SK-N-SH (cell line): Measurements from ENCODE around the gene GUF1.

Source experiments
- CTCF ChIP-seq: fragments of 200-600 bp; sonication (generic); IDR thresholded peaks from 2 replicates; pipeline ENCODE4 v1.6.1; 2017; ENCODE audit warnings: antibody characterized with exemption, mild to moderate bottlenecking, moderate library complexity
- MAX ChIP-seq: IDR thresholded peaks from 2 replicates; pipeline ENCODE4 v1.4.0; 2012; ENCODE audit warnings: low read depth
- RAD21 ChIP-seq: IDR thresholded peaks from 2 replicates; pipeline ENCODE4 v1.6.1; 2012; ENCODE audit warnings: mild to moderate bottlenecking, low read length
- RXRA ChIP-seq: IDR thresholded peaks from 2 replicates; pipeline ENCODE4 v1.4.0; 2012; ENCODE audit warnings: low read depth, mild to moderate bottlenecking, borderline replicate concordance

GRCh38 chr4:44684648-44685047 lies 6.4 kb downstream of the GUF1 start:
- TF ChIP-seq CTCF (no peak), RXRA (no peak), RAD21 (no peak), MAX (no peak)
